ENCODE measurements around the gene DDX3X.

DDX3X gene

GRCh38 chrX:41327341-41327740 lies 6.6 kb upstream of the DDX3X start:
- DNase-seq (ENCODE audit: insufficient read length, low spot score) (no peak), FAIRE-seq (no peak)

GRCh38 chrX:41329101-41329500 lies 4.9 kb upstream of the DDX3X start:
- no peak for DNase-seq (ENCODE audit: insufficient read length, low spot score)
- no peak for FAIRE-seq

GRCh38 chrX:41332005-41332404 lies 2.0 kb upstream of the DDX3X start:
- no peak for FAIRE-seq

GRCh38 chrX:41332408-41333002 lies 1.5 kb upstream of the DDX3X start:
- DNase-seq (ENCODE audit: insufficient read length, low spot score) (no peak), FAIRE-seq (no peak)

More at GRCh38 chrX:41332005-41332404, 2.0 kb upstream of the DDX3X start:
- no peak for DNase-seq (ENCODE audit: insufficient read length, low spot score)

- DNase-seq (ENCODE audit: insufficient read length, low spot score) (peak; percentile 70), FAIRE-seq (peak; percentile 91)
Observed at GRCh38 chrX:41333003-41333743, 789 bp upstream of the DDX3X start.

GRCh38 chrX:41334363-41335197 lies 618 bp downstream of the DDX3X start:
- FAIRE-seq, result peak; percentile 57
- no peak for DNase-seq (ENCODE audit: insufficient read length, low spot score)

- no peak for FAIRE-seq
- no peak for DNase-seq (ENCODE audit: insufficient read length, low spot score)
Observed at GRCh38 chrX:41335198-41335957, 1.4 kb downstream of the DDX3X start.

GRCh38 chrX:41335958-41336331 lies 2.0 kb downstream of the DDX3X start:
- no peak for FAIRE-seq

GRCh38 chrX:41336447-41336846 lies 2.5 kb downstream of the DDX3X start:
- FAIRE-seq, result no peak
- DNase-seq (ENCODE audit: insufficient read length, low spot score), result no peak

More at GRCh38 chrX:41335958-41336331, 2.0 kb downstream of the DDX3X start:
- DNase-seq (ENCODE audit: insufficient read length, low spot score), result no peak

- DNase-seq (ENCODE audit: insufficient read length, low spot score), result no peak
- FAIRE-seq, result no peak
Observed at GRCh38 chrX:41337140-41337539, 3.2 kb downstream of the DDX3X start.

GRCh38 chrX:41338436-41338835 lies 4.5 kb downstream of the DDX3X start:
- DNase-seq (ENCODE audit: insufficient read length, low spot score) (no peak), FAIRE-seq (no peak)

GRCh38 chrX:41339148-41339547 lies 5.2 kb downstream of the DDX3X start:
- DNase-seq (ENCODE audit: insufficient read length, low spot score) (no peak), FAIRE-seq (no peak)

- no peak for DNase-seq (ENCODE audit: insufficient read length, low spot score)
- no peak for FAIRE-seq
Observed at GRCh38 chrX:41344053-41344452, 10.1 kb downstream of the DDX3X start.

GRCh38 chrX:41347186-41347585 lies 13.2 kb downstream of the DDX3X start:
- DNase-seq (ENCODE audit: insufficient read length, low spot score), result no peak
- no peak for FAIRE-seq

- no peak for FAIRE-seq
- DNase-seq (ENCODE audit: insufficient read length, low spot score), result no peak
Observed at GRCh38 chrX:41348551-41348950, 14.6 kb downstream of the DDX3X start.

GRCh38 chrX:41350150-41350975 lies 16.4 kb downstream of the DDX3X start:
- FAIRE-seq (no peak), DNase-seq (ENCODE audit: insufficient read length, low spot score) (no peak)

GRCh38 chrX:41350976-41351569 lies 17.1 kb downstream of the DDX3X start:
- DNase-seq (ENCODE audit: insufficient read length, low spot score), result no peak
- no peak for FAIRE-seq

GRCh38 chrX:41351923-41352322 lies 18.0 kb downstream of the DDX3X start:
- FAIRE-seq (no peak), DNase-seq (ENCODE audit: insufficient read length, low spot score) (no peak)

- no peak for FAIRE-seq
- DNase-seq (ENCODE audit: insufficient read length, low spot score), result no peak
Observed at GRCh38 chrX:41352329-41352838, 18.4 kb downstream of the DDX3X start.

Data from HTR-8/SVneo (cell line).